ENCODE results near the gene HAUS8. TPM values are rescaled to one million over a fixed set of nuclear protein-coding genes. Genes with fewer than 3 reads are reported as not detected.

HAUS8 gene
- total and polyA plus RNA-seq, 9 of the 15 experiments (the other 6 are each of a cell fraction or from before 2014, with no cell fraction given), result 20.5 to 53.2 (median 36.0) TPM

GRCh38 chr19:17031741-17032140 is 43.5 kb downstream of the HAUS8 start:
- H3K27me3 ChIP-seq (ENCODE audit: control insufficient read depth in 2 of 2, insufficient read depth in 2 of 2, low read length in 2 of 2), result peaks cover 20 to 62% of the 10 kb centered on the region in 2 experiments; a peak in 4 of 5 replicates
- H4K20me1 ChIP-seq (replicated peaks; ENCODE audit: control insufficient read depth, insufficient read depth, low read length), result no peaks in the 10 kb centered on the region; the same call in 1 of the 2 replicates
- no peak overlapping the region for H3K9ac ChIP-seq (ENCODE audit: insufficient read depth in 1 of 2, low read depth in 2 of 2, low read length in 2 of 2)
- in situ Hi-C loops (cut with MboI), result no loop called here
- ChIA-PET CTCF (ENCODE audit: low intra/inter-chr PET ratio) (no interaction called here), POLR2A (no interaction called here)
- no peak overlapping the region for H3K4me3 ChIP-seq
- H3K4me2 ChIP-seq (ENCODE audit: insufficient read depth, low read length), result no peak overlapping the region
- DNase-seq (ENCODE audit: extremely low read depth in 1 of 4, low spot score in 3 of 4) (no peak), FAIRE-seq (no peak), ATAC-seq (no peak)
- intact Hi-C loops (cut with micrococcal nuclease), result no loop called here
- H3K4me1 ChIP-seq (replicated peaks in 1 of 2; ENCODE audit: control insufficient read depth in 2 of 2, insufficient read depth in 2 of 2, low read length in 2 of 2), result peaks cover 0 to 3% of the 10 kb centered on the region in 2 experiments; a peak in 1 of 5 replicates
- no peaks in the 10 kb centered on the region for H3K9me1 ChIP-seq (ENCODE audit: control insufficient read depth, insufficient read depth, low read length)
- H3K27ac ChIP-seq (ENCODE audit: extremely low read depth, low read depth, low read length), result no peak overlapping the region
- H2AFZ ChIP-seq (ENCODE audit: low read depth, low read length), result no peak overlapping the region
- no peaks in the 10 kb centered on the region for H3K9me3 ChIP-seq (replicated peaks; ENCODE audit: control insufficient read depth, insufficient read depth, low read depth, low read length)
- BruUV-seq (replicated peaks), result no TSS peak
- WGBS (ENCODE audit: insufficient coverage, low coverage, missing lambda C conversion rate), result 3% methylated on average over 6 of the region's 6 CpGs
- no peaks in the 10 kb centered on the region for H3K79me2 ChIP-seq (ENCODE audit: control insufficient read depth, insufficient read depth, low read length)
- no peaks in the 10 kb centered on the region for H3K36me3 ChIP-seq (ENCODE audit: control insufficient read depth, insufficient read depth, low read length)
- TF ChIP-seq GTF2F1 (IDR thresholded peaks at IDR 0.05; ENCODE audit: low read depth, low read length) (no peak), CC2D1A (IDR thresholded peaks at IDR 0.05) (no peak), HLTF (IDR thresholded peaks at IDR 0.05) (no peak), FIP1L1 (IDR thresholded peaks at IDR 0.05; ENCODE audit: low read depth, low read length, poor library complexity, severe bottlenecking) (no peak), NFXL1 (CRISPR knock-in tag; IDR thresholded peaks at IDR 0.05) (no peak), COPS2 (conservative IDR thresholded peaks at IDR 0.05) (no peak), SP2 (IDR thresholded peaks at IDR 0.05; ENCODE audit: extremely low read depth, low read depth, low read length, poor library complexity, severe bottlenecking) (no peak), PTTG1 (tag; IDR thresholded peaks at IDR 0.05; ENCODE audit: low read depth) (no peak), FOXK2 (conservative IDR thresholded peaks at IDR 0.05 in 1 of 2, IDR thresholded peaks at IDR 0.05 in 1 of 2; ENCODE audit: low read depth in 2 of 2) (no peak), MAFK (IDR thresholded peaks at IDR 0.05; ENCODE audit: low read length) (no peak), HDAC1 (IDR thresholded peaks at IDR 0.05) (no peak), HOXB6 (CRISPR knock-in tag; IDR thresholded peaks at IDR 0.05; ENCODE audit: borderline replicate concordance) (no peak), CUX1 (CRISPR knock-in tag; IDR thresholded peaks at IDR 0.05) (no peak), SIN3A (IDR thresholded peaks at IDR 0.05; ENCODE audit: borderline replicate concordance in 2 of 2, control insufficient read depth in 1 of 2, low read depth in 2 of 2, low read length in 2 of 2) (no peak), MXD1 (CRISPR knock-in tag; IDR thresholded peaks at IDR 0.05; ENCODE audit: borderline replicate concordance, poor library complexity, severe bottlenecking) (no peak)
